GM12873 (cell line): ENCODE data around the gene NPM1.

Experiments
- TF ChIP-seq, protein P1 (sequence below): IDR thresholded peaks from 2 replicates; pipeline ENCODE4 v1.5.1; 2012; ENCODE audit warnings: low read depth, mild to moderate bottlenecking, moderate library complexity, low read length, control low read depth; ENCODE audit not compliant: insufficient read depth; ENCODE audit errors: missing control alignments

The NPM1 gene

DNA sequence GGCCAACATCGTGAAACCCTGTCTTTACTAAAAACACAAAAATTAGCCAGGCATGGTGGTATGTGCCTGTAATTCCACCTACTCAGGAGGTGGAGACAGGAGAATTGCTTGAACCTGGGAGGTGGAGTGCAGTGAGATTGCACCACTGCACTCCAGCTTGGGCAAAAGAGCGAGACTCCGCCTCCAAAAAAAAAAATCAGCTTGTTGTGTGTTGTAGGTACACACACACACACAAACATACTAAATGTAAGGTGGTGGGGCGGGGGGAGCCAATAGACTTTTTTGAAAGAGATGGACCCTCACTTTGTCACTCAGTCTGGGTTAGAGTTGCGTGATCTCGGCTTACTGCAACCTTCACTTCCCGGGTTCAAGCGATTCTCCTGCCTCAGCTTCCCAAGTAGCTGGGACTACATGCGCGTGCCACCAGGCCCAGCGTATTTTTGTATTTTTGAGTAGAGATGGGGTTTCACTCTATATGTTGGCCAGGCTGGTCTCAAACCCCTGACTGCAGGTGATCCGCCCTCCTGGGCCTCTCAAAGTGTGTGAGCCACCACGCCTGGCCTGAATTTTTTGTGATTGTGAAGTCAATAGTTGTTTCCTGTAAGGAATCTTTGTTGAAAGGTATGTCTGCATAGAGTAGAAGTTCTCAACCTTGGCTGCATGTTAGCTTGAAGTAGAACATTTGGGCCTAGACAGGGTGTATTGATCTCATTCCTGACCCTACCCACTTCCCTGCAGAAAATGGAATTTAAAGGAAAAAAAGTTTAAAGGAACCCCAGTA lies 13.7 kb downstream of the NPM1 start:
- TF ChIP-seq, protein P1, sequence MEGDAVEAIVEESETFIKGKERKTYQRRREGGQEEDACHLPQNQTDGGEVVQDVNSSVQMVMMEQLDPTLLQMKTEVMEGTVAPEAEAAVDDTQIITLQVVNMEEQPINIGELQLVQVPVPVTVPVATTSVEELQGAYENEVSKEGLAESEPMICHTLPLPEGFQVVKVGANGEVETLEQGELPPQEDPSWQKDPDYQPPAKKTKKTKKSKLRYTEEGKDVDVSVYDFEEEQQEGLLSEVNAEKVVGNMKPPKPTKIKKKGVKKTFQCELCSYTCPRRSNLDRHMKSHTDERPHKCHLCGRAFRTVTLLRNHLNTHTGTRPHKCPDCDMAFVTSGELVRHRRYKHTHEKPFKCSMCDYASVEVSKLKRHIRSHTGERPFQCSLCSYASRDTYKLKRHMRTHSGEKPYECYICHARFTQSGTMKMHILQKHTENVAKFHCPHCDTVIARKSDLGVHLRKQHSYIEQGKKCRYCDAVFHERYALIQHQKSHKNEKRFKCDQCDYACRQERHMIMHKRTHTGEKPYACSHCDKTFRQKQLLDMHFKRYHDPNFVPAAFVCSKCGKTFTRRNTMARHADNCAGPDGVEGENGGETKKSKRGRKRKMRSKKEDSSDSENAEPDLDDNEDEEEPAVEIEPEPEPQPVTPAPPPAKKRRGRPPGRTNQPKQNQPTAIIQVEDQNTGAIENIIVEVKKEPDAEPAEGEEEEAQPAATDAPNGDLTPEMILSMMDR = no peak

DNA sequence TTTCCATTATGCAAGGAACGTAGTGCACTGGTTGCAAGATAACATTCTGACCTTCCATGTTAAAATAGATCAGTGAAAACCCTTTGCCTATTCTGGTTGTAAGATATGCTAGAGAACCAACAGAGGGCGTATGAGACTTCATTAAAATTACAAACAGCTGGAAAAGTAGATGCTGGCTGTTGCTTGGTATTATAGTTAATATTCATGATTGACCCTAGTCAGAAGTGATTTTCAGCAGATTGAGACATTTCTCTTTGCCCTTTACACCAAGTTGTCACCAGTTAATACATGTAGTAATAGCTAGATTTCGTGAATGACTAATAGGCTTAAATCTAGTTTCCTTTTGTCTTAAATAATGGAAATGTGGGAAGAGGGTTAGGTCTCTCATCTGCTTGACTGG lies 18.0 kb downstream of the NPM1 start:
- TF ChIP-seq, protein P1 = peak; percentile 33

DNA sequence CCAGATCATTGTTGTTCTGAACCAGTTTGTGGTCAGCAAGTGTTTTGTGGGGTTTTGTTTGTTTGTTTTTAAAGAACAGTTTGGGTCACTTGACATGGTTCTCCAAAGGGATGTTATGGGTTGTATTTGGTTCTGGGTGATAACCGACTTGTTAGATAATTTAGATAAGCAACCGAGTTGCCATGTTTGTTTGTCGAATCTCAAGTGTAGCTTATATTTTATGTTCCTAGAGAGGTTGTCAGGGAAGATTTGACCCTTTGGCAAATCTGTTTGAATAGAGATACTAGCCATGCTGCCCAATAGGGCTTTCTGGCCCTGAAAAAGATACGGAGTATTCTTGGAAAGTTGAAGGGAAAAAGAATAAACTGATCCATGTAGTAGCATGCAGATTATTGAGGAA lies 19.6 kb downstream of the NPM1 start:
- TF ChIP-seq, protein P1 = no peak

DNA sequence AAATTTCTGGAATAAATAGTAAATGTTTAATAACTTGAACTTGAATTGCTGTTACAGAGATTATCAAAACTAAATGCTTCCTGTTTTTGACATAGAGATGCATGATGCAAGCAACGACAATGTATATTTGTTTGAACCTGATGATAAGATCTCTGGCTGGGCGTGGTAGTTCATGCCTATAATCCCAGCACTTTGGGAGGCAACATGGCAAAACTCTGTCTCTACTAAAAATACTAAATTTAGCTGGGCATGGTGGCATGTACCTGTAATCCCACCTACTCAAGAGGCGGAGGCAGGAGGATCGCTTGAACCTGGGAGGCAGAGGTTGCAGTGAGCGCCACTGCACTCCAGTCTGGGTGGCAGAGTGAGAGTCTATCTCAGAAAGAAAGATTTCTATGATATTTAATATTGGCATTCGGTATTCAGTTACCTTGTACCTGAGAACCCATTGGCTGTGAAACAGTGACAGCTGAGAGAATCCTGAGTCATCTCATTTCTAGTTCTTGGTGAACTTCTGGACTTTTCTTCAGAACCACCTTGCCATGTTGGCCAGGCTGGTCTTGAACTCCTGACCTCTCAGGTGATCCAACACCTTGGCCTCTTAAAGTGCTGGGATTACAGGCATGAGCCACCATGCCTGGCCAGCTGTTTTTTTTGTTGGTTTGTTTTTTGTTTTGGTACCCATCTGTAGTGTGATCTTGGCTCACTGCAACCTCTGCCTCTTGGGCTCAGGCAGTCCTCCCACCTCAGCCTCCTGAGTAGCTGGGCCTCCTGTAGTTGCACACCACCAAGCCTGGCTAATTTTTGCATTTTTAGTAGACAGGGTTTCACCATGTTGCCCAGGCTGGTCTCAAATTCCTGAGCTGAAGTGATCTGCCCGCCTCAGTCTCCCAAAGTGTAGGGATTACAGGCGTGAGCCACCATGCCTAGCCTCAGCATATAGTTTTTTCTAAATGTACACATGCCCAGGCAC lies 21.8 kb downstream of the NPM1 start:
- TF ChIP-seq, protein P1 = no peak

DNA sequence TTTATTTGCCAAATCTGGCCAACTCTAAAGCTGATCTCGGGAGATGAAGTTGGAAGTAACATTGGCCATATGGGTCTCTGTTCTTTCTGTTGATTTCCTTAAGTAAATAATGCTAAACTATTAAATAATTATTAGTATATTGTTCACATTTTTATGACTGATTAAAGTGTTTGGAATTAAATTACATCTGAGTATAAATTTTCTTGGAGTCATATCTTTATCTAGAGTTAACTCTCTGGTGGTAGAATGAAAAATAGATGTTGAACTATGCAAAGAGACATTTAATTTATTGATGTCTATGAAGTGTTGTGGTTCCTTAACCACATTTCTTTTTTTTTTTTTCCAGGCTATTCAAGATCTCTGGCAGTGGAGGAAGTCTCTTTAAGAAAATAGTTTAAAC lies 22.5 kb downstream of the NPM1 start:
- TF ChIP-seq, protein P1 = no peak

DNA sequence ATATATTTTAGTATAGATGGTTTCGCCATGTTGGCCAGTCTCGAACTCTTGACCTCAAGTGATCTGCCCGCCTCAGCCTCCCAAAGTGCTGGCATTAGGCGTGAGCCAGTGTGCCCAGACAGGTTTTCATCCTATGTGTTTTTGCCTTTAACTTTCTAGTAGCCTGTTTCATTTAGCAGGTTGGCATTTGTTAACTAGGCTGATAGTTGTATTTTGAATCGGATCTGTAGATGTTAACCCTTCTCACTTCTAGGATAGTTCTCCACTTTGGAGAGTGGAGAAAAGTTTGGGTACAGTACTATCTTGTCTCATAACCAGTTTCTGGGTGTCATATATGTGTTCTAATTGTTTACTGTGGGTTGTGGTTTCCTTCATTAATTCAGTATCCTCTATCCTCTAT lies 24.5 kb downstream of the NPM1 start:
- TF ChIP-seq, protein P1 = no peak
